Measurements from ENCODE around the gene SERF2. TPM values are rescaled to one million over a fixed set of nuclear protein-coding genes. Genes with fewer than 3 reads are reported as not detected.

The SERF2 gene
- total and polyA plus RNA-seq, 2 of the 13 experiments (the other 11 are each of a cell fraction or from before 2014, with no cell fraction given): 811 to 1,257 TPM

DNA sequence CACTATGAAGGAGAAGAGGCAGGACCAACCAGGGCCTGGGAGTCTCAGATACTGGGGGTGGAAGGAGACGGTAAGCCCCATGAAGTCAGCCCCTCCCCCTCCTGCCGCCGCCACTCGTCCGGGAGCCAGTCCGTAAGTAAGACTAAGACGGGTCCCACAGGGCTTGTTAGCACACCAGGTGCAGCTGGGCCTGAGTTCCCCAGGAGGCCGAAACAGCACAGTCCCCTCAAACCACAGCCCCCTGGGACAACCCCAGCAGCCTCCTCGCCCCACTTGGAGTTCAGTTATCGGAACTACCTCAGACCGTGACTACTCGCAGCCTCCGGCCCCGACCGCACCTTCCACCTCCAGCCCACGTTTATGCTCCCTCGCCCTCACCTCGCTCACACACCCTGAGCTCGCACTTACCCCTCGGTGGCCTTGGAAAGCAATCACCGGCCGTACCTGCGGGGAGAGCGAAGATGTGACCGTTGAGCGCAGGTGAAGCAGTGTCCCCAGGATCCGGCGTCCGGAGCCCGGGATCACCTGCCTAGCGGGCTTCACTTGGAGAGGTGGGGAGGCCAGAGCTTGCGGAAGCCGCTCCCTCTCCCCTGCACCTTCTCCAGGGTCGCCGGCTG lies 15.9 kb upstream of the SERF2 start (continued):
- TF ChIP-seq, protein P1, sequence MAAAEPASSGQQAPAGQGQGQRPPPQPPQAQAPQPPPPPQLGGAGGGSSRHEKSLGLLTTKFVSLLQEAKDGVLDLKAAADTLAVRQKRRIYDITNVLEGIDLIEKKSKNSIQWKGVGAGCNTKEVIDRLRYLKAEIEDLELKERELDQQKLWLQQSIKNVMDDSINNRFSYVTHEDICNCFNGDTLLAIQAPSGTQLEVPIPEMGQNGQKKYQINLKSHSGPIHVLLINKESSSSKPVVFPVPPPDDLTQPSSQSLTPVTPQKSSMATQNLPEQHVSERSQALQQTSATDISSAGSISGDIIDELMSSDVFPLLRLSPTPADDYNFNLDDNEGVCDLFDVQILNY (CRISPR knock-in tag; conservative IDR thresholded peaks at IDR 0.05): 0 out of 2 replicates have a peak, but pooled peaks have one; percentile 16
- TF ChIP-seq ZNF292 (CRISPR knock-in tag; IDR thresholded peaks at IDR 0.05; ENCODE audit: borderline replicate concordance, low read depth) (peak; percentile 48; the same call in 1 of the 2 replicates), RFXAP (CRISPR knock-in tag; IDR thresholded peaks at IDR 0.05; ENCODE audit: borderline replicate concordance) (no peak), FOXA3 (CRISPR knock-in tag; IDR thresholded peaks at IDR 0.05) (0 out of 2 replicates have a peak, but pooled peaks have one; percentile 7), MEIS2 (CRISPR knock-in tag; IDR thresholded peaks at IDR 0.05) (no peak), SATB2 (CRISPR knock-in tag; IDR thresholded peaks at IDR 0.05) (no peak), MEF2D (CRISPR knock-in tag; IDR thresholded peaks at IDR 0.05) (no peak), JARID2 (CRISPR knock-in tag; IDR thresholded peaks at IDR 0.05; ENCODE audit: insufficient replicate concordance) (peak; percentile 85), ZNF44 (CRISPR knock-in tag; IDR thresholded peaks at IDR 0.05) (no peak), SMARCE1 (IDR thresholded peaks at IDR 0.05; ENCODE audit: borderline replicate concordance) (no peak), ZBTB42 (CRISPR knock-in tag; IDR thresholded peaks at IDR 0.05) (peak; percentile 84; the same call in 1 of the 2 replicates), HNRNPH1 (optimal IDR thresholded peaks at IDR 0.05; ENCODE audit: low read depth, low read length) (no peak)
- TF ChIP-seq, protein P2, sequence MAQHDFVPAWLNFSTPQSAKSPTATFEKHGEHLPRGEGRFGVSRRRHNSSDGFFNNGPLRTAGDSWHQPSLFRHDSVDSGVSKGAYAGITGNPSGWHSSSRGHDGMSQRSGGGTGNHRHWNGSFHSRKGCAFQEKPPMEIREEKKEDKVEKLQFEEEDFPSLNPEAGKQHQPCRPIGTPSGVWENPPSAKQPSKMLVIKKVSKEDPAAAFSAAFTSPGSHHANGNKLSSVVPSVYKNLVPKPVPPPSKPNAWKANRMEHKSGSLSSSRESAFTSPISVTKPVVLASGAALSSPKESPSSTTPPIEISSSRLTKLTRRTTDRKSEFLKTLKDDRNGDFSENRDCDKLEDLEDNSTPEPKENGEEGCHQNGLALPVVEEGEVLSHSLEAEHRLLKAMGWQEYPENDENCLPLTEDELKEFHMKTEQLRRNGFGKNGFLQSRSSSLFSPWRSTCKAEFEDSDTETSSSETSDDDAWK (CRISPR knock-in tag; IDR thresholded peaks at IDR 0.05): no peak
- TF ChIP-seq, protein P3, sequence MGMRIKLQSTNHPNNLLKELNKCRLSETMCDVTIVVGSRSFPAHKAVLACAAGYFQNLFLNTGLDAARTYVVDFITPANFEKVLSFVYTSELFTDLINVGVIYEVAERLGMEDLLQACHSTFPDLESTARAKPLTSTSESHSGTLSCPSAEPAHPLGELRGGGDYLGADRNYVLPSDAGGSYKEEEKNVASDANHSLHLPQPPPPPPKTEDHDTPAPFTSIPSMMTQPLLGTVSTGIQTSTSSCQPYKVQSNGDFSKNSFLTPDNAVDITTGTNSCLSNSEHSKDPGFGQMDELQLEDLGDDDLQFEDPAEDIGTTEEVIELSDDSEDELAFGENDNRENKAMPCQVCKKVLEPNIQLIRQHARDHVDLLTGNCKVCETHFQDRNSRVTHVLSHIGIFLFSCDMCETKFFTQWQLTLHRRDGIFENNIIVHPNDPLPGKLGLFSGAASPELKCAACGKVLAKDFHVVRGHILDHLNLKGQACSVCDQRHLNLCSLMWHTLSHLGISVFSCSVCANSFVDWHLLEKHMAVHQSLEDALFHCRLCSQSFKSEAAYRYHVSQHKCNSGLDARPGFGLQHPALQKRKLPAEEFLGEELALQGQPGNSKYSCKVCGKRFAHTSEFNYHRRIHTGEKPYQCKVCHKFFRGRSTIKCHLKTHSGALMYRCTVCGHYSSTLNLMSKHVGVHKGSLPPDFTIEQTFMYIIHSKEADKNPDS (CRISPR knock-in tag; IDR thresholded peaks at IDR 0.05): no peak
- TF ChIP-seq, protein P4, sequence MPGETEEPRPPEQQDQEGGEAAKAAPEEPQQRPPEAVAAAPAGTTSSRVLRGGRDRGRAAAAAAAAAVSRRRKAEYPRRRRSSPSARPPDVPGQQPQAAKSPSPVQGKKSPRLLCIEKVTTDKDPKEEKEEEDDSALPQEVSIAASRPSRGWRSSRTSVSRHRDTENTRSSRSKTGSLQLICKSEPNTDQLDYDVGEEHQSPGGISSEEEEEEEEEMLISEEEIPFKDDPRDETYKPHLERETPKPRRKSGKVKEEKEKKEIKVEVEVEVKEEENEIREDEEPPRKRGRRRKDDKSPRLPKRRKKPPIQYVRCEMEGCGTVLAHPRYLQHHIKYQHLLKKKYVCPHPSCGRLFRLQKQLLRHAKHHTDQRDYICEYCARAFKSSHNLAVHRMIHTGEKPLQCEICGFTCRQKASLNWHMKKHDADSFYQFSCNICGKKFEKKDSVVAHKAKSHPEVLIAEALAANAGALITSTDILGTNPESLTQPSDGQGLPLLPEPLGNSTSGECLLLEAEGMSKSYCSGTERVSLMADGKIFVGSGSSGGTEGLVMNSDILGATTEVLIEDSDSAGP (CRISPR knock-in tag; IDR thresholded peaks at IDR 0.05; ENCODE audit: borderline replicate concordance): peak; percentile 34; the same call in 1 of the 2 replicates
- TF ChIP-seq, protein P5, sequence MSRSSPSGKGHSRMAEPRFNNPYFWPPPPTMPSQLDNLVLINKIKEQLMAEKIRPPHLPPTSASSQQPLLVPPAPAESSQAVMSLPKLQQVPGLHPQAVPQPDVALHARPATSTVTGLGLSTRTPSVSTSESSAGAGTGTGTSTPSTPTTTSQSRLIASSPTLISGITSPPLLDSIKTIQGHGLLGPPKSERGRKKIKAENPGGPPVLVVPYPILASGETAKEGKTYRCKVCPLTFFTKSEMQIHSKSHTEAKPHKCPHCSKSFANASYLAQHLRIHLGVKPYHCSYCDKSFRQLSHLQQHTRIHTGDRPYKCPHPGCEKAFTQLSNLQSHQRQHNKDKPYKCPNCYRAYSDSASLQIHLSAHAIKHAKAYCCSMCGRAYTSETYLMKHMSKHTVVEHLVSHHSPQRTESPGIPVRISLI (CRISPR knock-in tag; IDR thresholded peaks at IDR 0.05; ENCODE audit: borderline replicate concordance): no peak
- TF ChIP-seq, protein P6, sequence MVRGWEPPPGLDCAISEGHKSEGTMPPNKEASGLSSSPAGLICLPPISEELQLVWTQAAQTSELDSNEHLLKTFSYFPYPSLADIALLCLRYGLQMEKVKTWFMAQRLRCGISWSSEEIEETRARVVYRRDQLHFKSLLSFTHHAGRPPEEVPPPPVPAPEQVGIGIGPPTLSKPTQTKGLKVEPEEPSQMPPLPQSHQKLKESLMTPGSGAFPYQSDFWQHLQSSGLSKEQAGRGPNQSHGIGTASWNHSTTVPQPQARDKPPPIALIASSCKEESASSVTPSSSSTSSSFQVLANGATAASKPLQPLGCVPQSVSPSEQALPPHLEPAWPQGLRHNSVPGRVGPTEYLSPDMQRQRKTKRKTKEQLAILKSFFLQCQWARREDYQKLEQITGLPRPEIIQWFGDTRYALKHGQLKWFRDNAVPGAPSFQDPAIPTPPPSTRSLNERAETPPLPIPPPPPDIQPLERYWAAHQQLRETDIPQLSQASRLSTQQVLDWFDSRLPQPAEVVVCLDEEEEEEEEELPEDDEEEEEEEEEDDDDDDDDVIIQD (CRISPR knock-in tag; IDR thresholded peaks at IDR 0.05; ENCODE audit: low read depth): no peak

Data from HepG2 (cell line).